NK-92 (cell line): ENCODE measurements around the gene PGAP2.
"Not testable (repeated sequence)": the region's sequence is repeated elsewhere in the genome, so short reads cannot be mapped to it uniquely, and the experiment has no call there.

Experiments
- DNase-seq: peaks from one replicate; lab custom pipeline; 2025; ENCODE audit not compliant: unreplicated experiment; lab: John Stamatoyannopoulos, UW

The PGAP2 gene

GRCh38 chr11:3807909-3808860 lies at the start of gene PGAP2:
TSS of gene PGAP2 (plus strand) at chr11:3808560. CDS start at chr11:3811260, 2,700 bp downstream.
- DNase-seq = no peak

GRCh38 chr11:3764266-3764665 lies 44.1 kb upstream of the PGAP2 start:
- no peak for DNase-seq

GRCh38 chr11:3766836-3767235 lies 41.5 kb upstream of the PGAP2 start:
- not testable (repeated sequence) for DNase-seq

- DNase-seq = no peak
Observed at GRCh38 chr11:3767536-3767935, 40.8 kb upstream of the PGAP2 start.

- DNase-seq = no peak
Observed at GRCh38 chr11:3773180-3773579, 35.2 kb upstream of the PGAP2 start.

- no peak for DNase-seq
Observed at GRCh38 chr11:3775736-3776406, 32.5 kb upstream of the PGAP2 start.

- no peak for DNase-seq
Observed at GRCh38 chr11:3781423-3781822, 26.9 kb upstream of the PGAP2 start.

GRCh38 chr11:3782963-3783362 lies 25.4 kb upstream of the PGAP2 start:
- no peak for DNase-seq

GRCh38 chr11:3783611-3784010 lies 24.7 kb upstream of the PGAP2 start:
- no peak for DNase-seq

- DNase-seq = no peak
Observed at GRCh38 chr11:3786781-3787428, 21.5 kb upstream of the PGAP2 start.

GRCh38 chr11:3794387-3794786 lies 14.0 kb upstream of the PGAP2 start:
- DNase-seq = not testable (repeated sequence)

GRCh38 chr11:3795131-3796001 lies 13.0 kb upstream of the PGAP2 start:
- DNase-seq = no peak

GRCh38 chr11:3796002-3796311 lies 12.4 kb upstream of the PGAP2 start:
- no peak for DNase-seq

- DNase-seq = no peak
Observed at GRCh38 chr11:3796346-3796745, 12.0 kb upstream of the PGAP2 start.

- DNase-seq = no peak
Observed at GRCh38 chr11:3796801-3797328, 11.5 kb upstream of the PGAP2 start.

GRCh38 chr11:3797329-3798090 lies 10.8 kb upstream of the PGAP2 start, which contains the start of gene NUP98:
TSS of gene NUP98 (minus strand) at chr11:3797554. CDS start at chr11:3782117, 15,437 bp downstream.
- peak; percentile 96 for DNase-seq

- DNase-seq = no peak
Observed at GRCh38 chr11:3799143-3799542, 9.2 kb upstream of the PGAP2 start.

- DNase-seq = no peak
Observed at GRCh38 chr11:3799873-3800272, 8.5 kb upstream of the PGAP2 start.

- DNase-seq = no peak
Observed at GRCh38 chr11:3802011-3802790, 6.2 kb upstream of the PGAP2 start.
